Liver (tissue), 9 donors: ENCODE measurements around the gene S1PR4. TPM values are rescaled to one million over a fixed set of nuclear protein-coding genes. Genes with fewer than 3 reads are reported as not detected.
A peak's percentile ranks its signal among the peaks of the same experiment; 100 is the strongest.

Experiments used
- DNase-seq: peaks from one replicate; pipeline ENCODE4 v3.0.0-alpha.2; 2017; ENCODE audit warnings: low spot score
- H3K27ac ChIP-seq, 2 donors: one replicate each; pipeline ENCODE4 v1.7.0; 2013; ENCODE audit warnings: inconsistent platforms in 2 of 2, low read length in 2 of 2, control low read depth in 1 of 2, low read depth in 1 of 2, mild to moderate bottlenecking in 1 of 2
- H3K27me3 ChIP-seq, 4 donors: one replicate each; pipeline versions ENCODE4 v1.6.1 to v1.7.0; 2013; ENCODE audit warnings: low read length in 3 of 4, inconsistent platforms in 1 of 4, mild to moderate bottlenecking in 1 of 4, moderate library complexity in 1 of 4; ENCODE audit not compliant: control insufficient read depth in 4 of 4, insufficient read depth in 4 of 4
- H3K36me3 ChIP-seq, 4 donors: one replicate each; pipeline versions ENCODE4 v1.6.1 to v1.7.0; 2013; ENCODE audit warnings: low read length in 3 of 4, mild to moderate bottlenecking in 3 of 4, low read depth in 1 of 4, moderate library complexity in 1 of 4; ENCODE audit not compliant: control insufficient read depth in 4 of 4, insufficient read depth in 3 of 4
- H3K4me1 ChIP-seq, 4 donors: one replicate each; pipeline versions ENCODE4 v1.6.1 to v1.7.0; 2013; ENCODE audit warnings: low read length in 3 of 4, mild to moderate bottlenecking in 3 of 4, moderate library complexity in 1 of 4; ENCODE audit not compliant: control insufficient read depth in 4 of 4, insufficient read depth in 4 of 4
- H3K4me3 ChIP-seq, 3 donors: one replicate each; pipeline versions ENCODE4 v1.6.1 to v1.7.0; 2013; ENCODE audit warnings: low read length in 3 of 3, control low read depth in 1 of 3, low read depth in 1 of 3, mild to moderate bottlenecking in 1 of 3
- H3K9ac ChIP-seq, 2 donors: one replicate each; pipeline ENCODE4 v1.7.0; 2013; ENCODE audit warnings: low read length in 2 of 2, mild to moderate bottlenecking in 2 of 2, moderate library complexity in 2 of 2, control low read depth in 1 of 2, low read depth in 1 of 2
- H3K9me3 ChIP-seq, 4 donors: one replicate each; pipeline versions ENCODE4 v1.6.1 to v1.7.0; 2013; ENCODE audit warnings: low read length in 3 of 4; ENCODE audit not compliant: control insufficient read depth in 4 of 4
- CTCF ChIP-seq: fragments of 150-350 bp; IDR thresholded peaks from 2 replicates; pipeline ENCODE4 v1.5.1; 2017; ENCODE audit warnings: improper control_type of control experiment, low read depth, low read length; ENCODE audit not compliant: missing input control
- EGR1 ChIP-seq, 2 donors: IDR thresholded peaks; 2 replicates each; pipeline ENCODE4 v1.6.1; 2016 to 2018; ENCODE audit warnings: antibody characterized with exemption in 2 of 2, low read depth in 2 of 2
- FOXA1 ChIP-seq: IDR thresholded peaks from 2 replicates; pipeline ENCODE4 v1.6.1; 2016; ENCODE audit warnings: antibody characterized with exemption
- FOXA2 ChIP-seq: IDR thresholded peaks from 2 replicates; pipeline ENCODE4 v1.6.1; 2016; ENCODE audit warnings: antibody characterized with exemption
- GABPA ChIP-seq, 2 donors: IDR thresholded peaks in 1 of 2; conservative IDR thresholded peaks in 1 of 2; 2 replicates each; pipeline ENCODE4 v1.6.1; 2016; ENCODE audit warnings: antibody characterized with exemption in 2 of 2, mild to moderate bottlenecking in 1 of 2, moderate library complexity in 1 of 2
- HNF4A ChIP-seq, 2 donors: conservative IDR thresholded peaks; 2 replicates each; pipeline ENCODE4 v1.6.1; 2016; ENCODE audit warnings: antibody characterized with exemption in 2 of 2, mild to moderate bottlenecking in 2 of 2
- HNF4G ChIP-seq: IDR thresholded peaks from 2 replicates; pipeline ENCODE4 v1.6.1; 2016; ENCODE audit warnings: antibody characterized with exemption
- JUND ChIP-seq, 2 donors: IDR thresholded peaks; 2 replicates each; pipeline ENCODE4 v1.6.1; 2016; ENCODE audit warnings: antibody characterized with exemption in 2 of 2
- MAX ChIP-seq: IDR thresholded peaks from 2 replicates; pipeline ENCODE4 v1.6.1; 2016; ENCODE audit warnings: antibody characterized with exemption
- RAD21 ChIP-seq, 2 donors: IDR thresholded peaks; 2 replicates each; pipeline ENCODE4 v1.6.1; 2016; ENCODE audit warnings: antibody characterized with exemption in 2 of 2, mild to moderate bottlenecking in 2 of 2
- REST ChIP-seq: IDR thresholded peaks from 2 replicates; pipeline ENCODE4 v1.6.1; 2016; ENCODE audit warnings: antibody characterized with exemption, mild to moderate bottlenecking
- RXRA ChIP-seq, 2 donors: IDR thresholded peaks; 2 replicates each; pipeline ENCODE4 v1.6.1; 2017 to 2018; ENCODE audit warnings: antibody characterized with exemption in 2 of 2, mild to moderate bottlenecking in 1 of 2
- SP1 ChIP-seq: IDR thresholded peaks from 2 replicates; pipeline ENCODE4 v1.6.1; 2018; ENCODE audit warnings: antibody characterized with exemption, mild to moderate bottlenecking
- YY1 ChIP-seq: IDR thresholded peaks from 2 replicates; pipeline ENCODE4 v1.6.1; 2016; ENCODE audit warnings: antibody characterized with exemption, mild to moderate bottlenecking
- WGBS: extraction: QIAGEN DNeasy Blood & Tissue Kit; methylation state at CpG from one replicate; pipeline ENCODE4 v1.1.7; 2013; 5-methylcytosine and 5-hydroxymethylcytosine counted together
- polyA plus RNA-seq, 2 donors: library from polyadenylated mRNA; stranded (reverse) in 1 of 2; unstranded in 1 of 2; fragments of 200-250 nt in 1 of 2; fragments of >200 nt in 1 of 2; fragmentation: Nextera tagmentation in 1 of 2; extraction: Ambion mirVana in 1 of 2; gene quantifications; one replicate each; pipeline versions ENCODE4 v1.2.1 to v1.2.3, GENCODE V29; 2013 to 2015
- total RNA-seq, 2 donors: library from RNA; depleted of rRNA; stranded (reverse); fragments of >200 nt; gene quantifications; one replicate each; pipeline ENCODE4 v1.2.3, GENCODE V29; 2014
- donor health status: healthy.
- donor health status: healthy.
- donor health status: healthy.
- donor health status: healthy.
- donor health status: healthy.

The S1PR4 gene
- total and polyA plus RNA-seq, 4 donors = 0.93 to 11.0 (median 2.1) TPM

GRCh38 chr19:3186891-3187661 is 8.5 kb downstream of the S1PR4 start:
- peaks cover 0 to 3% (median 0%) of the 10 kb centered on the region in 4 donors for H3K36me3 ChIP-seq
- no peaks in the 10 kb centered on the region for H3K9me3 ChIP-seq
- WGBS = 73% methylated on average over 23 of the region's 23 CpGs
- H3K27me3 ChIP-seq = no peaks in the 10 kb centered on the region
- peak overlapping the region; percentile 24 to 80 for H3K9ac ChIP-seq
- no peak overlapping the region for H3K27ac ChIP-seq
- TF ChIP-seq HNF4G (no peak), REST (no peak), GABPA (IDR thresholded peaks at IDR 0.05 in 1 of 2, conservative IDR thresholded peaks at IDR 0.05 in 1 of 2) (no peak), YY1 (no peak), FOXA2 (no peak), CTCF (no peak), SP1 (no peak), HNF4A (conservative IDR thresholded peaks at IDR 0.05) (no peak), FOXA1 (no peak), JUND (IDR thresholded peaks at IDR 0.05) (no peak), RXRA (IDR thresholded peaks at IDR 0.05) (no peak), MAX (no peak)
- DNase-seq = no peak
- peaks cover 8 to 28% (median 21%) of the 10 kb centered on the region in 4 donors for H3K4me1 ChIP-seq
- peak overlapping the region; percentile 81 to 98 (median 86) for H3K4me3 ChIP-seq

GRCh38 chr19:3187662-3188511 is 9.3 kb downstream of the S1PR4 start:
- Histone ChIP-seq H3K4me3 (no peak overlapping the region), H3K9me3 (no peaks in the 10 kb centered on the region), H3K27me3 (no peaks in the 10 kb centered on the region), H3K36me3 (peaks cover 0 to 3% (median 1%) of the 10 kb centered on the region in 4 donors), H3K4me1 (peaks cover 8 to 28% (median 21%) of the 10 kb centered on the region in 4 donors), H3K27ac (no peak overlapping the region), H3K9ac (no peak overlapping the region)
- TF ChIP-seq EGR1 (IDR thresholded peaks at IDR 0.05; ENCODE audit: low read depth in 2 of 2) (no peak), RXRA (IDR thresholded peaks at IDR 0.05) (no peak), SP1 (no peak), RAD21 (IDR thresholded peaks at IDR 0.05) (no peak), CTCF (no peak), MAX (no peak), HNF4G (no peak), JUND (IDR thresholded peaks at IDR 0.05) (no peak), YY1 (no peak), GABPA (IDR thresholded peaks at IDR 0.05 in 1 of 2, conservative IDR thresholded peaks at IDR 0.05 in 1 of 2) (no peak), FOXA1 (no peak)
- no peak for DNase-seq
- 91% methylated on average over 36 of the region's 36 CpGs for WGBS
